HL-60/S4 treated with retinoic acid at 250 ng/mL for 4 days and 3 days (cell line): ENCODE results near the gene GABARAPL1.
"Not testable (repeated sequence)": the region's sequence is repeated elsewhere in the genome, so short reads cannot be mapped to it uniquely, and the experiment has no call there.

ENCODE experiments used
- in situ Hi-C: fragments of 300-500 bp; cut with MboI; formaldehyde crosslinking; loops from 2 replicates; pipeline ENCODE4 v1.7.0; 2022; ENCODE audit warnings: low sequenced_read_pairs

The GABARAPL1 gene

GRCh38 chr12:10196210-10196609 is 16.5 kb upstream of the GABARAPL1 start:
- in situ Hi-C loops, result no loop called here

GRCh38 chr12:10197879-10198278 is 14.8 kb upstream of the GABARAPL1 start:
- in situ Hi-C loops, result no loop called here

- in situ Hi-C loops, result not testable (repeated sequence)
These were observed 8.2 kb upstream of the GABARAPL1 start for GRCh38 chr12:10204495-10204894.

- in situ Hi-C loops, result no loop called here
These were observed 7.4 kb upstream of the GABARAPL1 start for GRCh38 chr12:10205220-10205807.

- in situ Hi-C loops, result no loop called here
These were observed 5.5 kb upstream of the GABARAPL1 start for GRCh38 chr12:10207136-10207535.

- in situ Hi-C loops, result no loop called here
These were observed 2.5 kb upstream of the GABARAPL1 start for GRCh38 chr12:10210225-10210624.

- in situ Hi-C loops, result no loop called here
These were observed 1.4 kb upstream of the GABARAPL1 start for GRCh38 chr12:10211101-10211939.

GRCh38 chr12:10211940-10212738 is 538 bp upstream of the GABARAPL1 start:
- in situ Hi-C loops, result no loop called here

GRCh38 chr12:10213168-10214135 is 775 bp downstream of the GABARAPL1 start:
- in situ Hi-C loops, result no loop called here

GRCh38 chr12:10214136-10214894 is 1.6 kb downstream of the GABARAPL1 start:
- in situ Hi-C loops, result no loop called here

GRCh38 chr12:10214895-10215267 is 2.2 kb downstream of the GABARAPL1 start:
- in situ Hi-C loops, result no loop called here

GRCh38 chr12:10215436-10215835 is 2.8 kb downstream of the GABARAPL1 start:
- in situ Hi-C loops, result no loop called here

GRCh38 chr12:10215946-10216345 is 3.3 kb downstream of the GABARAPL1 start:
- in situ Hi-C loops, result not testable (repeated sequence)

- in situ Hi-C loops, result no loop called here
These were observed 5.3 kb downstream of the GABARAPL1 start for GRCh38 chr12:10218021-10218420.

- in situ Hi-C loops, result no loop called here
These were observed 7.9 kb downstream of the GABARAPL1 start for GRCh38 chr12:10220398-10221077.

- in situ Hi-C loops, result no loop called here
These were observed 9.2 kb downstream of the GABARAPL1 start for GRCh38 chr12:10221846-10222245.

GRCh38 chr12:10223208-10223607 is 10.5 kb downstream of the GABARAPL1 start:
- in situ Hi-C loops, result no loop called here

GRCh38 chr12:10225426-10225825 is 12.7 kb downstream of the GABARAPL1 start:
- in situ Hi-C loops, result not testable (repeated sequence)

GRCh38 chr12:10226086-10226485 is 13.4 kb downstream of the GABARAPL1 start:
- in situ Hi-C loops, result no loop called here
